Fibroblast of lung (primary cell): ENCODE results near the gene POU4F1. TPM values are rescaled to one million over a fixed set of nuclear protein-coding genes. Genes with fewer than 3 reads are reported as not detected.

ENCODE experiments used
- DNase-seq, 2 donors: peaks; one replicate each; pipeline versions ENCODE4 v3.0.0 to v3.0.0-alpha.2; 2010; ENCODE audit warnings: low read depth in 2 of 2
- H2AFZ ChIP-seq: 2 replicates; pipeline ENCODE4 v1.5.1; 2012; ENCODE audit warnings: low read length, control low read depth, inconsistent platforms
- H3K27ac ChIP-seq: 2 replicates; pipeline ENCODE4 v1.5.1; 2011; ENCODE audit warnings: low read length, control low read depth; ENCODE audit not compliant: insufficient read depth
- H3K27me3 ChIP-seq: 2 replicates; pipeline ENCODE4 v1.5.1; 2011; ENCODE audit warnings: mild to moderate bottlenecking, low read length; ENCODE audit not compliant: control insufficient read depth, insufficient read depth
- H3K36me3 ChIP-seq: 2 replicates; pipeline ENCODE4 v1.5.1; 2011; ENCODE audit warnings: low read length; ENCODE audit not compliant: control insufficient read depth, insufficient read depth
- H3K4me1 ChIP-seq: 2 replicates; pipeline ENCODE4 v1.5.1; 2011; ENCODE audit warnings: low read length; ENCODE audit not compliant: control insufficient read depth, insufficient read depth; ENCODE audit errors: extremely low read depth
- H3K4me2 ChIP-seq: 2 replicates; pipeline ENCODE4 v1.5.1; 2011; ENCODE audit warnings: low read length, control low read depth; ENCODE audit not compliant: insufficient read depth; ENCODE audit errors: extremely low read depth
- H3K4me3 ChIP-seq, 4 experiments: fragments of 200-600 bp in 1 of 4; sonication (generic) in 1 of 4; replicated peaks in 1 of 4; 2 replicates each; pipeline ENCODE4 v1.5.1; 2011 to 2016; ENCODE audit warnings: low read length in 4 of 4, low read depth in 3 of 4, mild to moderate bottlenecking in 3 of 4, control low read depth in 2 of 4, inconsistent platforms in 1 of 4, mixed read lengths in 1 of 4; ENCODE audit not compliant: insufficient read depth in 1 of 4; ENCODE audit errors: control extremely low read depth in 1 of 4
- H3K79me2 ChIP-seq: 2 replicates; pipeline ENCODE4 v1.5.1; 2012; ENCODE audit warnings: mild to moderate bottlenecking, low read length, inconsistent platforms; ENCODE audit not compliant: control insufficient read depth, insufficient read depth
- H3K9ac ChIP-seq: 2 replicates; pipeline ENCODE4 v1.5.1; 2011; ENCODE audit warnings: mild to moderate bottlenecking, low read length, control low read depth; ENCODE audit not compliant: insufficient read depth
- H3K9me3 ChIP-seq: 2 replicates; pipeline ENCODE4 v1.5.1; 2012; ENCODE audit warnings: low read depth, low read length; ENCODE audit not compliant: control insufficient read depth, insufficient read depth
- H4K20me1 ChIP-seq: 2 replicates; pipeline ENCODE4 v1.5.1; 2011; ENCODE audit warnings: low read length; ENCODE audit not compliant: control insufficient read depth, insufficient read depth; ENCODE audit errors: extremely low read depth
- CTCF ChIP-seq, 2 donors: IDR thresholded peaks in 1 of 2; conservative IDR thresholded peaks in 1 of 2; 1 replicate in 1 of 2; 2 replicates in 1 of 2; pipeline ENCODE4 v1.5.1; 2011 to 2012; ENCODE audit warnings: low read length in 2 of 2, control low read depth in 1 of 2, inconsistent platforms in 1 of 2, low read depth in 1 of 2, mild to moderate bottlenecking in 1 of 2
- EZH2 ChIP-seq: IDR thresholded peaks from 2 replicates; pipeline ENCODE4 v1.5.1; 2012; ENCODE audit warnings: low read length, control low read depth, mild to moderate bottlenecking; ENCODE audit errors: missing control alignments
- polyA plus RNA-seq, 2 donors: library from polyadenylated mRNA; depleted of rRNA in 1 of 2; stranded (reverse) in 1 of 2; unstranded in 1 of 2; fragments of >200 nt; gene quantifications; 2 replicates each; pipeline ENCODE4 v1.2.1, GENCODE V29; 2011 to 2012; ENCODE audit warnings: missing spikeins in 1 of 2
- total RNA-seq: library from RNA; depleted of rRNA; stranded (reverse); fragments of >200 nt; gene quantifications from 2 replicates; pipeline ENCODE4 v1.2.1, GENCODE V29; 2014

The POU4F1 gene
- total and polyA plus RNA-seq, 2 donors (not counting 1 experiment from before 2014, with no cell fraction given) = not detected

- Histone ChIP-seq H3K27ac (no peak overlapping the region), H3K36me3 (no peaks in the 10 kb centered on the region), H3K27me3 (peaks cover 91% of the 10 kb centered on the region), H3K4me1 (peaks cover 8% of the 10 kb centered on the region), H3K4me2 (no peak overlapping the region), H3K9ac (no peak overlapping the region), H3K9me3 (no peaks in the 10 kb centered on the region), H3K79me2 (no peaks in the 10 kb centered on the region), H3K4me3 (no peak overlapping the region), H2AFZ (no peak overlapping the region), H4K20me1 (no peaks in the 10 kb centered on the region)
- no peak for TF ChIP-seq EZH2
- no peak for TF ChIP-seq CTCF (conservative IDR thresholded peaks at IDR 0.05 in 1 of 2, IDR thresholded peaks at IDR 0.05 in 1 of 2; ENCODE audit: low read depth in 1 of 2, low read length in 2 of 2)
- no peak for DNase-seq
Measured at GRCh38 chr13:78604782-78605611, 1.6 kb upstream of the POU4F1 start.

GRCh38 chr13:78602561-78603239, 652 bp downstream of the POU4F1 start:
- Histone ChIP-seq H2AFZ (no peak overlapping the region), H3K9me3 (no peaks in the 10 kb centered on the region), H3K9ac (no peak overlapping the region), H4K20me1 (peaks cover 2% of the 10 kb centered on the region), H3K79me2 (no peaks in the 10 kb centered on the region), H3K4me1 (peaks cover 3% of the 10 kb centered on the region), H3K27ac (no peak overlapping the region), H3K4me3 (no peak overlapping the region), H3K4me2 (peak overlapping the region; percentile 25), H3K27me3 (peaks cover 89% of the 10 kb centered on the region), H3K36me3 (no peaks in the 10 kb centered on the region)
- no peak for TF ChIP-seq CTCF (conservative IDR thresholded peaks at IDR 0.05 in 1 of 2, IDR thresholded peaks at IDR 0.05 in 1 of 2; ENCODE audit: low read depth in 1 of 2, low read length in 2 of 2)
- TF ChIP-seq EZH2 = peak; percentile 100
- DNase-seq = peak in 1 of 2 donors; percentile 14

GRCh38 chr13:78601874-78602560, 1.3 kb downstream of the POU4F1 start:
- H3K36me3 ChIP-seq = no peaks in the 10 kb centered on the region
- H3K27me3 ChIP-seq = peaks cover 89% of the 10 kb centered on the region
- no peak overlapping the region for H3K27ac ChIP-seq
- H3K79me2 ChIP-seq = no peaks in the 10 kb centered on the region
- no peaks in the 10 kb centered on the region for H3K9me3 ChIP-seq
- no peak overlapping the region for H3K4me2 ChIP-seq
- peaks cover 2% of the 10 kb centered on the region for H4K20me1 ChIP-seq
- H2AFZ ChIP-seq = no peak overlapping the region
- no peak overlapping the region for H3K9ac ChIP-seq
- DNase-seq = no peak
- H3K4me3 ChIP-seq = no peak overlapping the region
- peaks cover 3% of the 10 kb centered on the region for H3K4me1 ChIP-seq
- no peak for TF ChIP-seq CTCF (conservative IDR thresholded peaks at IDR 0.05 in 1 of 2, IDR thresholded peaks at IDR 0.05 in 1 of 2; ENCODE audit: low read depth in 1 of 2, low read length in 2 of 2)
- no peak for TF ChIP-seq EZH2
